HUES64 (cell line): Measurements from ENCODE around the gene RPRD1B.

ENCODE experiments used
- H3K27ac ChIP-seq: 2 replicates; pipeline ENCODE4 v1.7.0; 2013; ENCODE audit warnings: low read depth, low read length, inconsistent platforms
- H3K27me3 ChIP-seq: 2 replicates; pipeline ENCODE4 v1.6.1; 2013; ENCODE audit warnings: mild to moderate bottlenecking, low read length; ENCODE audit not compliant: insufficient read depth
- H3K36me3 ChIP-seq: 2 replicates; pipeline ENCODE4 v1.6.1; 2013; ENCODE audit warnings: mild to moderate bottlenecking, low read length; ENCODE audit not compliant: insufficient read depth
- H3K4me1 ChIP-seq: 2 replicates; pipeline ENCODE4 v1.6.1; 2013; ENCODE audit warnings: mild to moderate bottlenecking, low read length, moderate library complexity; ENCODE audit not compliant: insufficient read depth
- H3K4me3 ChIP-seq: 2 replicates; pipeline ENCODE4 v1.5.1; 2013; ENCODE audit warnings: mild to moderate bottlenecking, low read length, moderate library complexity
- H3K9ac ChIP-seq: 2 replicates; pipeline ENCODE4 v1.6.1; 2013; ENCODE audit warnings: mild to moderate bottlenecking, low read depth, low read length
- H3K9me3 ChIP-seq: 2 replicates; pipeline ENCODE4 v1.6.1; 2013; ENCODE audit warnings: low read depth, low read length; ENCODE audit not compliant: insufficient read depth
- WGBS: fragments of 150-250, 120-280 bp; methylation state at CpG from one replicate; pipeline ENCODE4 v1.1.7; 2013; ENCODE audit warnings: missing lambda C conversion rate; 5-methylcytosine and 5-hydroxymethylcytosine counted together

RPRD1B gene

GRCh38 chr20:38132910-38133501 is 99.5 kb downstream of the RPRD1B start:
- Histone ChIP-seq H3K9me3 (no peaks in the 10 kb centered on the region), H3K27me3 (no peaks in the 10 kb centered on the region), H3K9ac (no peak overlapping the region), H3K27ac (no peak overlapping the region), H3K4me1 (no peaks in the 10 kb centered on the region; the same call in 1 of the 2 replicates), H3K36me3 (no peaks in the 10 kb centered on the region), H3K4me3 (no peak overlapping the region)
- WGBS = 90% methylated on average over 11 of the region's 11 CpGs

GRCh38 chr20:38133680-38134426 is 100.3 kb downstream of the RPRD1B start:
- Histone ChIP-seq H3K27me3 (no peaks in the 10 kb centered on the region), H3K36me3 (no peaks in the 10 kb centered on the region), H3K27ac (no peak overlapping the region), H3K9me3 (no peaks in the 10 kb centered on the region), H3K9ac (no peak overlapping the region), H3K4me1 (no peaks in the 10 kb centered on the region; the same call in 1 of the 2 replicates), H3K4me3 (no peak overlapping the region)
- WGBS = 97% methylated on average over 10 of the region's 10 CpGs

GRCh38 chr20:38134427-38135270 is 101.1 kb downstream of the RPRD1B start:
- H3K27ac ChIP-seq = no peak overlapping the region

GRCh38 chr20:38135271-38135650 is 101.7 kb downstream of the RPRD1B start:
- Histone ChIP-seq H3K27ac (no peak overlapping the region), H3K4me1 (peaks cover 5% of the 10 kb centered on the region; the same call in 1 of the 2 replicates), H3K9me3 (no peaks in the 10 kb centered on the region), H3K4me3 (no peak overlapping the region), H3K9ac (no peak overlapping the region), H3K36me3 (no peaks in the 10 kb centered on the region), H3K27me3 (no peaks in the 10 kb centered on the region)
- WGBS = 92% methylated on average over 7 of the region's 7 CpGs

More at GRCh38 chr20:38134427-38135270, 101.1 kb downstream of the RPRD1B start:
- Histone ChIP-seq H3K9ac (no peak overlapping the region), H3K4me3 (no peak overlapping the region), H3K4me1 (no peaks in the 10 kb centered on the region; the same call in 1 of the 2 replicates), H3K27me3 (no peaks in the 10 kb centered on the region), H3K9me3 (no peaks in the 10 kb centered on the region), H3K36me3 (no peaks in the 10 kb centered on the region)
- WGBS = 84% methylated on average over 9 of the region's 9 CpGs

- Histone ChIP-seq H3K36me3 (no peaks in the 10 kb centered on the region), H3K9me3 (no peaks in the 10 kb centered on the region), H3K27ac (no peak overlapping the region), H3K4me1 (peaks cover 6% of the 10 kb centered on the region; the same call in 1 of the 2 replicates), H3K4me3 (no peak overlapping the region), H3K27me3 (no peaks in the 10 kb centered on the region), H3K9ac (no peak overlapping the region)
- WGBS = 94% methylated on average over 28 of the region's 28 CpGs
These were observed 102.3 kb downstream of the RPRD1B start for GRCh38 chr20:38135651-38136420.

GRCh38 chr20:38136421-38137245 is 103.1 kb downstream of the RPRD1B start:
- Histone ChIP-seq H3K4me1 (peaks cover 6% of the 10 kb centered on the region; the same call in 1 of the 2 replicates), H3K27me3 (no peaks in the 10 kb centered on the region), H3K27ac (no peak overlapping the region), H3K4me3 (no peak overlapping the region), H3K9ac (no peak overlapping the region), H3K9me3 (no peaks in the 10 kb centered on the region), H3K36me3 (no peaks in the 10 kb centered on the region)
- 94% methylated on average over 14 of the region's 14 CpGs for WGBS

GRCh38 chr20:38137441-38138037 is 104.0 kb downstream of the RPRD1B start:
- no peak overlapping the region for H3K27ac ChIP-seq

GRCh38 chr20:38138086-38138778 is 104.7 kb downstream of the RPRD1B start:
- Histone ChIP-seq H3K27ac (no peak overlapping the region), H3K9ac (no peak overlapping the region), H3K9me3 (no peaks in the 10 kb centered on the region), H3K4me1 (peaks cover 7% of the 10 kb centered on the region; the same call in 1 of the 2 replicates), H3K36me3 (no peaks in the 10 kb centered on the region), H3K4me3 (no peak overlapping the region), H3K27me3 (no peaks in the 10 kb centered on the region)
- WGBS = 92% methylated on average over 15 of the region's 15 CpGs

More at GRCh38 chr20:38137441-38138037, 104.0 kb downstream of the RPRD1B start:
- H3K9ac ChIP-seq = no peak overlapping the region
- H3K4me3 ChIP-seq = no peak overlapping the region
- H3K4me1 ChIP-seq = peaks cover 6% of the 10 kb centered on the region; the same call in 1 of the 2 replicates
- H3K9me3 ChIP-seq = no peaks in the 10 kb centered on the region
- 92% methylated on average over 10 of the region's 11 CpGs for WGBS
- H3K27me3 ChIP-seq = no peaks in the 10 kb centered on the region
- H3K36me3 ChIP-seq = no peaks in the 10 kb centered on the region

- H3K36me3 ChIP-seq = no peaks in the 10 kb centered on the region
- no peak overlapping the region for H3K9ac ChIP-seq
- no peaks in the 10 kb centered on the region for H3K9me3 ChIP-seq
- H3K27me3 ChIP-seq = no peaks in the 10 kb centered on the region
- 94% methylated on average over 25 of the region's 25 CpGs for WGBS
- H3K4me3 ChIP-seq = no peak overlapping the region
- no peak overlapping the region for H3K27ac ChIP-seq
- peaks cover 15% of the 10 kb centered on the region; the same call in 1 of the 2 replicates for H3K4me1 ChIP-seq
These were observed 105.8 kb downstream of the RPRD1B start for GRCh38 chr20:38139156-38139912.
